HG02610 (cell line): ENCODE results near the gene SRSF10.
"Not testable (repeated sequence)": the region's sequence is repeated elsewhere in the genome, so short reads cannot be mapped to it uniquely, and the experiment has no call there.

Experiments
- ATAC-seq: cut with Tn5 transposase; IDR thresholded peaks from one replicate; pipeline ENCODE4 v1.9.1; 2021; ENCODE audit warnings: mild to moderate bottlenecking, moderate library complexity; ENCODE audit not compliant: unreplicated experiment

The SRSF10 gene

GRCh38 chr1:23959461-23960290 is 20.5 kb downstream of the SRSF10 start, which contains the start of gene PNRC2:
PNRC2 (plus strand) TSS chr1:23959828; CDS start chr1:23961458, 1,630 bp downstream.
- ATAC-seq = peak; percentile 74

GRCh38 chr1:23958810-23959460 is 21.2 kb downstream of the SRSF10 start:
- peak; percentile 81 for ATAC-seq

GRCh38 chr1:23958040-23958809 is 21.9 kb downstream of the SRSF10 start:
- not testable (repeated sequence) for ATAC-seq

GRCh38 chr1:23957096-23957495 is 23.0 kb downstream of the SRSF10 start:
- no peak for ATAC-seq

GRCh38 chr1:23953020-23953419 is 27.1 kb downstream of the SRSF10 start:
- ATAC-seq = no peak

GRCh38 chr1:23947366-23947765 is 32.8 kb downstream of the SRSF10 start:
- no peak for ATAC-seq

- ATAC-seq = no peak
These were observed 43.5 kb downstream of the SRSF10 start for GRCh38 chr1:23936481-23937176.

- no peak for ATAC-seq
These were observed 48.6 kb downstream of the SRSF10 start for GRCh38 chr1:23931491-23931880.

GRCh38 chr1:23930861-23931490 is 49.2 kb downstream of the SRSF10 start:
- no peak for ATAC-seq

GRCh38 chr1:23930270-23930669 is 49.9 kb downstream of the SRSF10 start:
- no peak for ATAC-seq

- no peak for ATAC-seq
These were observed 51.3 kb downstream of the SRSF10 start for GRCh38 chr1:23928789-23929188.

- ATAC-seq = no peak
These were observed 53.0 kb downstream of the SRSF10 start for GRCh38 chr1:23927097-23927496.

- no peak for ATAC-seq
These were observed 54.8 kb downstream of the SRSF10 start for GRCh38 chr1:23925279-23925678.

- ATAC-seq = no peak
These were observed 55.5 kb downstream of the SRSF10 start for GRCh38 chr1:23924601-23925000.

- ATAC-seq = no peak
These were observed 56.3 kb downstream of the SRSF10 start for GRCh38 chr1:23923592-23924499.

GRCh38 chr1:23922321-23922943 is 57.7 kb downstream of the SRSF10 start:
- ATAC-seq = no peak

GRCh38 chr1:23916209-23917131 is 63.7 kb downstream of the SRSF10 start:
- ATAC-seq = peak; percentile 69

- ATAC-seq = no peak
These were observed 64.7 kb downstream of the SRSF10 start for GRCh38 chr1:23915466-23915865.
